Skeletal muscle tissue (tissue), 4 donors: ENCODE measurements around the gene LRRIQ4. TPM values are rescaled to one million over a fixed set of nuclear protein-coding genes. Genes with fewer than 3 reads are reported as not detected.

Experiments used
- H3K27ac ChIP-seq: one replicate; pipeline ENCODE4 v1.7.0; 2013; ENCODE audit warnings: mild to moderate bottlenecking, low read depth, low read length, inconsistent platforms
- H3K27me3 ChIP-seq, 3 donors: one replicate each; pipeline ENCODE4 v1.7.0; 2013; ENCODE audit warnings: low read length in 3 of 3; ENCODE audit not compliant: control insufficient read depth in 3 of 3, insufficient read depth in 3 of 3
- H3K36me3 ChIP-seq, 3 donors: one replicate each; pipeline ENCODE4 v1.7.0; 2013; ENCODE audit warnings: low read length in 3 of 3; ENCODE audit not compliant: control insufficient read depth in 3 of 3, insufficient read depth in 3 of 3
- H3K4me1 ChIP-seq, 3 donors: one replicate each; pipeline ENCODE4 v1.7.0; 2013; ENCODE audit warnings: low read length in 3 of 3, mild to moderate bottlenecking in 3 of 3; ENCODE audit not compliant: control insufficient read depth in 3 of 3, insufficient read depth in 3 of 3
- H3K4me3 ChIP-seq, 3 donors: one replicate each; pipeline ENCODE4 v1.7.0; 2013; ENCODE audit warnings: low read length in 3 of 3
- H3K9ac ChIP-seq, 3 donors: one replicate each; pipeline ENCODE4 v1.7.0; 2013; ENCODE audit warnings: low read length in 3 of 3, mild to moderate bottlenecking in 3 of 3, moderate library complexity in 2 of 3, low read depth in 1 of 3
- H3K9me3 ChIP-seq, 3 donors: one replicate each; pipeline ENCODE4 v1.7.0; 2013; ENCODE audit warnings: low read length in 3 of 3; ENCODE audit not compliant: control insufficient read depth in 3 of 3
- total RNA-seq: library from RNA; depleted of rRNA; stranded (reverse); fragments of >200 nt; gene quantifications from one replicate; pipeline ENCODE4 v1.2.3, GENCODE V29; 2014
- donor health status: Osteomylitis.

LRRIQ4 gene
- total RNA-seq, 1 donor from 2014 or later: not detected

DNA sequence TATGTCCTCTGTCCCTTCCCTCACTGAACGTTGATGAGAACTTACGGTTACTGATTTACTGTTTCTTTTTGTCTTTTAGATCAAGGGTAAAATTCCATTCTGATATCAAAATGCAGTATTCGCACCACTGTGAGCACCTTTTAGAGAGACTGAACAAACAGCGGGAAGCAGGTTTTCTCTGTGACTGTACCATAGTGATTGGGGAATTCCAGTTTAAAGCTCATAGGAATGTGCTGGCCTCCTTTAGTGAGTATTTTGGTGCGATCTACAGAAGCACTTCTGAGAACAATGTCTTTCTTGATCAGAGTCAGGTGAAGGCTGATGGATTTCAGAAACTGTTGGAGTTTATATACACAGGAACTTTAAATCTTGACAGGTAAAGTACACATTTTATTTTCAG lies 38.5 kb upstream of the LRRIQ4 start:
- H3K27me3 ChIP-seq: no peaks in the 10 kb centered on the region
- H3K4me3 ChIP-seq: peak overlapping the region; percentile 98 to 99 (median 98)
- H3K27ac ChIP-seq: peak overlapping the region; percentile 99
- peaks cover 10 to 23% (median 14%) of the 10 kb centered on the region in 3 donors for H3K4me1 ChIP-seq
- peaks cover 2 to 32% (median 18%) of the 10 kb centered on the region in 3 donors for H3K36me3 ChIP-seq
- H3K9me3 ChIP-seq: no peaks in the 10 kb centered on the region
- peak overlapping the region; percentile 95 to 99 (median 98) for H3K9ac ChIP-seq

DNA sequence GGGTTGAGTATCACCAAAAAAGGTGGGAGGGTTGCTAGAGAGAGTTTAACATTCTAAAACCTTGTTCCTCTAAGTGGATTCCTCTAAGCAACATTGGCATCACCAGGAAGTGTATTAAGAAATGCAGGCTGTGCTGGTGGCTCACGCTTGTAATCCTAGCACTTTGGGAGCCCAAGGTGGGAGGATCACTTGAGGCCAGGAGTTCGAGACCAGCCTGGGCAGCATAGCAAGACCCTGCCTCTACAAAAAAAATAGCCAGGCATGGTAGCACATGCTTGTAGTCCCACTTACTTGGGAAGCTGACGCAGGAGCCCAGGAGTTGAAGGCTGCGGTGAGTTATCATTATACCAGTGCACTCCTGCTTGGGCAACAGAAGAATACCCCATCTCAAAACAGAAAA lies 34.8 kb upstream of the LRRIQ4 start:
- no peak overlapping the region for H3K4me3 ChIP-seq
- H3K27ac ChIP-seq: no peak overlapping the region
- no peak overlapping the region for H3K9ac ChIP-seq
- H3K4me1 ChIP-seq: peaks cover 10 to 24% (median 14%) of the 10 kb centered on the region in 3 donors
- no peaks in the 10 kb centered on the region for H3K9me3 ChIP-seq
- H3K27me3 ChIP-seq: no peaks in the 10 kb centered on the region
- H3K36me3 ChIP-seq: peaks cover 17 to 63% (median 46%) of the 10 kb centered on the region in 3 donors

DNA sequence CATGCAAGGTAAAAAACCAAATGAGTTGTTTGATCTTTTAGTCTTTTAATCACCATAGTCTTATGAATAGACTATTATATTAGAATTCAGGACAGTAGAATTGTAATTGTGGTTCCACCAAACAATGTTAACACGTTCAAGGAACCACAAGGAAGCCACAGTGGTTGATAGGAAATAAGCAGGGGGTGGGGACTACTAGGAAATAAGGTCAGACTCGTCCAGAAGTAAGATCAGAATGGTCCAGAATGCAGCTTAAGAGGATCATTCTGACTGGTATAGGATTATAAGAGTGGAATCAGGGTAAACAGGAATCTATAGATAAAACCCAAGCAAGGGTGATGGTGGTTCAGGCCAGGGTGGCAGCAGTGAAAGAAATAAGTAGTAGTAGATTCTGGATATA lies 31.9 kb upstream of the LRRIQ4 start:
- H3K27me3 ChIP-seq: no peaks in the 10 kb centered on the region
- no peak overlapping the region for H3K4me3 ChIP-seq
- H3K4me1 ChIP-seq: peaks cover 0 to 8% (median 0%) of the 10 kb centered on the region in 3 donors
- no peak overlapping the region for H3K27ac ChIP-seq
- H3K9me3 ChIP-seq: no peaks in the 10 kb centered on the region
- peaks cover 21 to 70% (median 55%) of the 10 kb centered on the region in 3 donors for H3K36me3 ChIP-seq
- no peak overlapping the region for H3K9ac ChIP-seq

DNA sequence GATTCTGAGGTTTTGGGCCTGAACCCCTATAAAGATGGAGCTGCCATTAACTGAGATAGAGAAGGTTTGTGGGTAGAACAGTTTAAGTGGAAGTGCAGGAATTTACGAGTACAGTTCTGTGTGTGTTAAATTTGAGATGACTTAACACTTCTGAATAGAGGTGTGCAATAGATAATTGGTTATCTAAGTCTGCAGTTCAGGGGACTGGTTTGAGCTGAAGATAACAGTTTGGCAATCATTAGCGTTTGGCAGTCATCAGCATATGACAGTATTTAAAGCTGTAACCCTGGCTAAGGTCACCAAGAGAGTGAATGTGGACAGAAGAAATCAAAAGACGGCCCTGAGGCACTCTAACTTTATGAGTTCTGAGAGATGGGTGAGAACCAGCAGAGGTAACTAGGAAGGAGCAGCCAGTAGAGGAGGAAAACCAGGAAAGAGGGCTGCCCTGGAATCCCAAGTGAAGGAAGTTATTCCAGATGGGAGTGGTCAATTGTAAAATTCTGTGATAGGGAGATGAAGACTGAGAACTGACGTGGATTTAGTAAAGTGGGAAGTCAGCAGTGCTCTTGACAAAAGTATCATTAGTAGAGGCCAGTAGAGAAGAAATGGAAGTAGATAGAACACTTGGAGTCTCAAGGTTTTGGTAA lies 31.3 kb upstream of the LRRIQ4 start:
- Histone ChIP-seq H3K9me3 (no peaks in the 10 kb centered on the region), H3K4me3 (no peak overlapping the region), H3K4me1 (peaks cover 0 to 3% (median 0%) of the 10 kb centered on the region in 3 donors), H3K36me3 (peaks cover 27 to 70% (median 61%) of the 10 kb centered on the region in 3 donors), H3K9ac (no peak overlapping the region), H3K27me3 (no peaks in the 10 kb centered on the region), H3K27ac (no peak overlapping the region)

DNA sequence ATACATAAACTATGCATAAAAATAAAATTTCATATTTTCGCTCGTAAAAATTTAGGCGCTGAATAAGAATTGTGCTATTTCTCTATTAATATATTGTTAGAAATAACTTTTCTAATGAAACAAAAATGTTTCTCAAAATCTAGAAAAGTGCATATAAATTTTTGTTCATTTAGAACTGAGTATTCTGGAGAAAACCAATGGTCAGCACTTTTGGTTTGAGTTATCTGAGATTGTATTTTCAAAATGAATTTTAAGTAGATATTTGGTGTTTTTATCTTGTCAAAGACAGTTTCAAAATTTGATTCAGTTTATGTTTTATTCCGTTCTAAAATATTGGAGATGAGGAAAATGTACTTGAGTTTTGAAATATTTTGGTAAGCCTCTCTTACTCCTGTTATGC lies 25.6 kb upstream of the LRRIQ4 start:
- Histone ChIP-seq H3K9me3 (no peaks in the 10 kb centered on the region), H3K4me1 (no peaks in the 10 kb centered on the region), H3K4me3 (no peak overlapping the region), H3K27ac (no peak overlapping the region), H3K9ac (no peak overlapping the region), H3K27me3 (no peaks in the 10 kb centered on the region), H3K36me3 (peaks cover 16 to 45% (median 45%) of the 10 kb centered on the region in 3 donors)

DNA sequence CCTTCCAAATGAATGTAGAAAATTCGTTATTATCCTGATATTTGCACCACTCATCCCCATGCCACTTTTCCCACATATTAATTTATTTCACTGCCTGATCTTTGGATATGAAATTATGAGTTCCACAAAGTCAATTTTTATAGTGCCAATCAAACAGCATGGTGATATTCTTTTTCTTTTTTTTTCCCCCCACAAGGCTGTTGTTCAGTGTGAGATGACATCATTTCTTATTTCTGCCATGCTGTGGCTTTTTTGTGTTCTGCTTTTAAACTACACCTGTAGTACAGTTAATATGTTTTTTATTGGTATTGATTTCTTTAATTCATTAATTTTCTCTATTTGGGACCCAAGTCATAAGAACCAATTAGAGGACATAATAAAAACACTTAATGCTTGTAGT lies 24.9 kb upstream of the LRRIQ4 start:
- H3K36me3 ChIP-seq: peaks cover 14 to 45% (median 44%) of the 10 kb centered on the region in 3 donors

DNA sequence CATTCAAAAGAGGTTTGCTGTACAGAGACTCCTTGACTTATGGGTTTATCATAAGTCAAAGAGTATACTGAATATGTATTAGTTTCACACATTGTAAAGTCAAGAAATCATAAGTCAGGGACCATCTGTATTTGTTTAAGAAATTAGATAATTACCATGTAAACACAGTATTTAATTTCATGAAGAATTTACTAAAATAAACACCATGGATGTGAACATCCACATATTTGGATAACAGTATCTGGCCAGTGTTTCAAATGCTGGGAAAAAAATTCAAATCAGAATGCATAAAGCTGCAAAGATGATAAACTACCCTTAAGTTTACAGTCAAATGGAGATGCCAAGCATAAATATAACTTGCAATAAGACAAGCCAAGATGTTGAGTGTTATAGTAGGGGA lies 22.5 kb upstream of the LRRIQ4 start:
- Histone ChIP-seq H3K27ac (no peak overlapping the region), H3K9me3 (no peaks in the 10 kb centered on the region), H3K4me1 (no peaks in the 10 kb centered on the region), H3K27me3 (no peaks in the 10 kb centered on the region), H3K4me3 (no peak overlapping the region), H3K36me3 (peaks cover 14 to 37% (median 32%) of the 10 kb centered on the region in 3 donors), H3K9ac (no peak overlapping the region)

More for the DNA sequence above, 24.9 kb upstream of the LRRIQ4 start:
- no peaks in the 10 kb centered on the region for H3K27me3 ChIP-seq
- no peaks in the 10 kb centered on the region for H3K4me1 ChIP-seq
- no peak overlapping the region for H3K4me3 ChIP-seq
- H3K9me3 ChIP-seq: no peaks in the 10 kb centered on the region
- H3K27ac ChIP-seq: no peak overlapping the region
- H3K9ac ChIP-seq: no peak overlapping the region

DNA sequence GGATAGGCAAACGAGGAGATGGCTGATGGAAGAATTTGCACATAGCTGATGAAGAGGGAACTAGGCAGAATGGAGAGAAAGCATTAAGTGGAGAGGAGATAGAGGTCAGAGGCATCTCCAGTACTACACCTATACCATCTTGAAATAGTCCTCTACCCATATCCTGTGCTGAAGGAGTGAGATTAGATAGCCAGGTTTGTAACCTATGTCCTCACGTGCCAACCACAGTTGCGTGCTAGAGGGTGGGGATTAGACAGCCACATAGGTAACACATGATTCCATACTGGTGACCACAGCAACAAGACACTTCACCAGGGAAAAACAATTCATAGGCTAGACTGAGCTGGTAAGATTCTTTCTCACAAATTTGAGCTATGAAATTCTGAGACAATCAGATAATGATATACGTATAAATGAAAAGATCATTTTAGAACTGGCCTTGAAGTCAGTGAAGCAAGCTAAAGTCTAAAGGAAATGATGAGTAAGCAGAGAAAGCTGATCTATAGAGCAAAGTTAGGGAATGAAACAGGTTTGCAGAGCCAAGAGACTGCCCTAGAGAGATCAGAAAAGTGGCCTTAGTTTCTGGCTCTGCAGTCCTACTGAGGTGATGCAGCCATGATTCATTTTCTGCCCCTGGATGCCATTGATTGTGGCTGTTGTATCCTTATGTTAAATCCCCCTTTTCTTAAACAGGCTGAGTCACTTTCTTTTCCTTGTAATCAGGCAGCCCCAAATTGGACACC lies 21.8 kb upstream of the LRRIQ4 start:
- H3K36me3 ChIP-seq: peaks cover 8 to 32% (median 26%) of the 10 kb centered on the region in 3 donors
- no peaks in the 10 kb centered on the region for H3K9me3 ChIP-seq
- H3K27ac ChIP-seq: no peak overlapping the region
- no peak overlapping the region for H3K4me3 ChIP-seq
- no peaks in the 10 kb centered on the region for H3K4me1 ChIP-seq
- no peaks in the 10 kb centered on the region for H3K27me3 ChIP-seq
- H3K9ac ChIP-seq: no peak overlapping the region

DNA sequence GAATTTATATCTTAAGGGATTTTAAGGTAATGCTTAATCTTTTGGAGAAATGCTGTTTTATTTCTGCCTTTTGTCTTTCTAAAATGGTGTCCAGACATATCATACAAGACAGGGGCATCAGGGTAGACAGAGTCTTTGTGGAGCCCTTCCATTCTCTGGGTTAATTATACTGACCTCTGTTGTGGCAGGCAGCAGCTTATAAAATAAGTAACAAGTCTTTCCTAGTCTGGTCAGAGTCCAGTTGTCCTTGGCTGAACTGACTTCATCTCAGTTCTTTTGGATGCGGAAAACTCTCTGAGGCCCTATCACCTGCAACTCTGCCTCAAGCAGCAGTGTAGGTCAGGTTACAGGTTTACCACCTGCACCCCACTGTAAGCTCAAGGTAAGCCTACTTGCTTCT lies 20.3 kb upstream of the LRRIQ4 start:
- H3K9ac ChIP-seq: no peak overlapping the region
- H3K36me3 ChIP-seq: peaks cover 0 to 20% (median 15%) of the 10 kb centered on the region in 3 donors
- no peak overlapping the region for H3K4me3 ChIP-seq
- H3K4me1 ChIP-seq: no peaks in the 10 kb centered on the region
- no peaks in the 10 kb centered on the region for H3K9me3 ChIP-seq
- H3K27me3 ChIP-seq: no peaks in the 10 kb centered on the region
- no peak overlapping the region for H3K27ac ChIP-seq

DNA sequence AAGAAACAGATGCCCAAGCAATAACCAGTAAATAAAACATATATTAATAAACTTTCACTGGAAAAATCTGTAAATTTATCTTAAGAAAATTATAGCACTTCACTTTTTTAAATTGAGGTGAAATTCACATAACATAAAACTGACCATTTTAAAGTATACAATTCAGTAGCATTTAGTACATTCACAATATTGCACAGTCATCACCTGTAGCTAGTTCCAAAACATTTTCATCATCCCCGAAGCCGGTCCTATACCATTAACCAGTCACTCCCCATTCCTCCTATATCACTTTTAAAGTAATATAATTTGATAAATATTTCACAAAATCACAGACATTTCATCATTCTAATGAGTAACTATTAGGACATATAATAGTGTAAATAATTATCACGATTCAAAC lies 8.0 kb upstream of the LRRIQ4 start:
- Histone ChIP-seq H3K9ac (no peak overlapping the region), H3K9me3 (no peaks in the 10 kb centered on the region), H3K36me3 (no peaks in the 10 kb centered on the region), H3K4me1 (no peaks in the 10 kb centered on the region), H3K27me3 (no peaks in the 10 kb centered on the region), H3K27ac (no peak overlapping the region), H3K4me3 (no peak overlapping the region)
